COLO829 (cell line): Measurements from ENCODE around the gene UBE2O.

Source experiments
- DNase-seq: peaks from one replicate; pipeline ENCODE4 v3.0.0; 2012; ENCODE audit warnings: low spot score

UBE2O gene

DNA sequence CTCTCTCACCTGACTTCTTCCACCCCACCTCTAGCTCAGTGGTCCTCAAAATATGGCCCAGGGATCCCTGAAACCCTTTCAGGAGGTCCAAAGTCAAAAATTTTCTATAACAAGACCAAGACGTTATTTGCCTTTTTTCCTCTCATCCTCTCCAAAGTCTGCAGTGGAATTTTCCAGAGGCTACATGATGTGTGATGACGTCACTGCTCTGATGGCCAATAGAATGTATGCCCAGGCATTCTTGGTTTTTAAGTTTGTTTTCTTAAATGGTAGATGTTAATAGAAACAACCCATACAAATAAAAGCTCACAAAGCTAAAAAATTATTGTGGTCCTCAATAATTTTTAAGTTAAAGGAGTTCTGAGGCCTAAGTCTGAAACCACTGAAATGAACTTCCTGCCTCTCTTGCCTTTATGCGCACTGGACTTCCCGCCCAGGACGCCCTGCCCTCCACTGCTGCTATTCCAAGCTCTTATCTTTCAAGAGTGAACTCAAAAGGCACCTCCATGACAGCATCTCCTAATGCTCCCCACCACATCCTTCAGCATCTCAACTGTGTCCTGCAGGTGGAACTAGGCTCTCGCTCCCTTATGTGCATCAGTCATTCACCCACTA lies 13.5 kb downstream of the UBE2O start:
- no peak for DNase-seq

DNA sequence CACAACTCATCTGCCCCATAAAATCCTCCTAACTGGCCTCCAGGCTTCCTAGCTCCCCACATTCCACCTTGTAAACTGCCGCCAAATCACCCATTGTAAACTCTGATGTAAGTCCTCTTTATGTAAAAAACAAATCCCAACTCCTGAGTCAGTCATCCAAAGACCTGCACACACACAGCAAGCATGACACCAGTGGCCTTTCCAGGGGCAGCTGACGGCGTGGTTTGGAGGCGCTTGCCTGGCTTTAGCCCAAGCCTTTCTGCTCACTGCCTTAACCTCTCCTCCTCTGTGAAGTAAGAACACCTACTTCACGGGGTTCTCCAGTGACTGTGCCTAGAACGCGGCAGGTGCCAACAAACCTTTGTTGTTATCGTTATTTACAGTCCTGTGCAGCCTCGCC lies 14.0 kb downstream of the UBE2O start:
- DNase-seq = no peak

DNA sequence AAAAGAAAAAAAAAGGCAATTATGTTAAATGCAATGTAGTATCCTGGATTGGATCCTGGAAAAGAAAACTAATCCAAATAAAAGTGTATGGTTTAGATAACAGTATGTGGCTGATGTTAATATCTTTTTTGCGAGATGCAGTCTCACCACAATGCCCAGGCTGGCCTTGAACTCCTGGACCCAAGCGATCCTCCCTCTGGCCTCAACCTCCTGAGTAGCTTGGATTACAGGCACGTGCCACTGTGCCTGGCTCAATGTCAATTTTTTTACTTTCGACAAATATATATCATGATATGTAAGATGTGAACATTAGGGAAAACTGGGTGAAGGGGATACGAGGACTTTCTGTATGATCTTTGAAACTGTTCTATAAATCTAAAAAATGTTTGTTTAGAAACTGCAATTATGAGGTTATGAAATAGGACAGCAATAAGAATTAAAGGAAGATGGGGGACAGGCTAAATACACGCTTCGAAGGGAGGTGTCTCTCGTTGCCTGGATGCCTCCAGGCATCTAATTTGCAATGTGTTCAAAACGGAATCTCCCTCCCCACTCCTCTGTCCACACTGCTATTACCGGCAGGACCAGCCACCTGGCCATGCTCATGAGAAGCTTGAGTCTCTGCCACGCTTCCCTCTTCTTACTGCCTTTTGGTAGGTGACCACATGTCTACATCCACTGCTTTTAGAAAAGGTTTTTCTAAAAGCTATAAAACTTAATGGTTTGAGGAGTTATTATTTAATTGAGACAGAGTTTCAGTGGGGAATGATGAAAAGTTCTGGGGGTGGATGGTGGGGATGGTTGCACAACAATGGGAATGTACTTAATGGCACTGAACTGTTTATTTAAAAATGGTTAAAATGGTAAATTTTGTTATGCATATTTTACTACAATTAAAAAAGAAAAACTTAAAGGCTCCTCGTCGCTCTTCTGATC lies 15.2 kb downstream of the UBE2O start:
- no peak for DNase-seq

DNA sequence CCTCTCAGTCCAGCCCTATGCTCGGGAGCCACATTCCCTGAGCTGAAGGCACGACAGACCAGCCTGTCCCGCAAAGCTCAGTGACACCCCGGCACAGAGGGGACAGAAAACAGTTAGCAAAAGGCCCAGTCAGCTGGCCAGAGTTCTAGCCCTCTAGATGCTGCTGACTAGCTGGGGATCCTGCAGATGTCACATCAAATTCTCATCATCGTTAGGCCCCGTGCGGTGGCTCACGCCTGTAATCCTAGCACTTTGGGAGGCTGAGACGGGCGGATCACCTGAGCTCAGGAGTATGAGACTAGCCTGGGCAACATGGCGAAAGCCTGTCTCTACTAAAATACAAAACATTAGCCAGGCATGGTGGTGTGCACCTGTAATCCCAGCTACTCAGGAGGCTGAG lies 17.2 kb downstream of the UBE2O start:
- no peak for DNase-seq

DNA sequence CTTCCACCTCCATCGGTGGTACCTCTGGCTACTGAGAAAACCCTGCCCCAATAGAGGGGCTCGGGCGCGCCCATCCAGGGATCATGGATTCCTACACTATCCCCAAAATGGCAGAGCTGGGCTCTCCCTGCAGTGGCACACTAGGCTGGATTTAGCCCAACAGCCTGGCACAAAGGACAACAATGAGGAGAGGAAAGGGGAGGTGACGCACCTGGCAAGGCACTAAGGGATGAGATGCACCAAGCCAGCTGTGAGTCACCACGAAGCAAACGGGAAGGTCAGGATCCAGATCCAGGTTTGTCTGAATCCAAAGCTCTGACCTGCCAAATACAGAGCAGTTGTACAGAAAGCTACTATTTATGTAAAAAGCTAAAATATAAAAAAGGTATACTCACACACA lies 18.1 kb downstream of the UBE2O start:
- no peak for DNase-seq

DNA sequence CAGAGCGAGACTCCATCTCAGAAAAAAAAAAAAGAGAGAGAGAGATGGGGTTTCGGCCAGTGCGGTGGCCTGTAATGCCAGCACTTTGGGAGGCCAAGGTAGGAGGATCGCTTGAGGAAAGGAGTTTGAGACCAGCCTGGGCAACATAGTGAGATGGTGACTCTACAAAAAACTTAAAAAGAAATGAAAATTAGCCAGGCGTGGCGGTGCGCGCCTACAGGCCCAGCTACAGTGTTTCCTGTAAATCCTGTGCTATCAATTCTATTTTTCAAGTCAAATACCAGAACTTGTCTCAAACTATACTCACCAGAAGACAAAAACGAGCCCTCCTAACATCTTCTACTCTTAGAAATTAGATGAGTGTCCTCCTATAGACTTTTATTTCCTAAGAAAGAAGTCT lies 19.3 kb downstream of the UBE2O start:
- no peak for DNase-seq

DNA sequence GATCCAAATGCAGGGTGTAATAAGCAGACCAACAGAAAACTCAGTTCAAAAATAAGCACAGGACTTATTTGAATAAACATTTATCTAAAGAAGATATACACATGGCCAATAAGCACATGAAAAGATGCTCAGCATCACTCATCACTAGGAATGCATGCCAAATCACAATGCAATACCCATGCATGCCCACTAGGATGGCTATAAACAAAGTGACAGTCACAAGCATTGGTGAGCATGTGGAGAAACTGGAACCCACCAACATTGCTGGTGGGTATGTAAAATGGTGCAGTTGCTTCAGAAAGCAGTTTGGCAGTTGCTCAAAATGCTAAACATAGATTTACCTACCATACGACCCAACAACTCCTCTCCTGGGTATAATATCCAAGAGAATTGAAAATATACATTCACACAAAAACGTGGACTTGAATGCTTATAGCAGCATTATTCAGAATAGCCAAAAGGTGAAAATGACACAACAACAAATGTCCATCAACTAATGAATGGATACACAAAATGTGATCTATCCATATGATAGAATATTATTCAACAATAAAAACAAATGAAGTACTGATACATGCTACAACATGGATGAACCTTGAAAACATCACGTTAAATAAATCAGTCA lies 20.1 kb downstream of the UBE2O start:
- no peak for DNase-seq

DNA sequence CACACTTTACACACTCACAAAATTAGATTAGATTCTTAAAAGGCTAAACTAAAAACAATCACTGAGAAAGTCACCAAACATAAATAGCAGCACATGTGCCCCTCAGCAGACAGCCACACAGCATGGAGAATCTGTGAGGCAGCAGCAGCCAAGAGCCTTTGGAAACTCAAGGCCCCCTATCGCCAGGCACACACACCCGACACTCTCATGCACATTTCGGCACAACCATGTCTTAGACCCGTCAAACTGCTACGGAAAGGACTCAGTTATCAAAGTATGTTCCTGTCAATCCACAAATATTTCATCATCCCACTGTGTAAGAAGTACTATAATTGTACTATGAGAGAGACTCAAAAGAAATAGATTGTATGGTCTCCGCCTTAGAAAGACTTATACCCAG lies 20.9 kb downstream of the UBE2O start:
- no peak for DNase-seq

DNA sequence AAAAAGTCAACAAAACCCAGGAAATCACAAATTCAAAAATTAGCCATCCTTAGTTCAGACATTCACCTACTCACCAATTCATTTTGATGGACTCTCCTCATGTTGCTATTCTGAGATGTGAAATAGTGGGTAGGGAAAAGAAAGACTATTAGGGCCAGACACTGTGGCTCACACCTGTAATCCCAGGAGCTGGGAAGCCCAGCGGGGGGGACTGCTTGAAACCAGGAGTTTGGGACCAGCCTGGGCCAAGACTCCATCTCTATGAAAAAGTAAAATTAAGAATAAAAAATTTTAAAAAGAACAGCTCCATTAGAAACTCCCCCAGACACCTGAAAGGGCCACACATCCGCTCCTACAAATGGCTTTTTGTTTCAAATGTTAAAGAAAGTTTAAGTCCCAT lies 21.4 kb downstream of the UBE2O start:
- DNase-seq = no peak

DNA sequence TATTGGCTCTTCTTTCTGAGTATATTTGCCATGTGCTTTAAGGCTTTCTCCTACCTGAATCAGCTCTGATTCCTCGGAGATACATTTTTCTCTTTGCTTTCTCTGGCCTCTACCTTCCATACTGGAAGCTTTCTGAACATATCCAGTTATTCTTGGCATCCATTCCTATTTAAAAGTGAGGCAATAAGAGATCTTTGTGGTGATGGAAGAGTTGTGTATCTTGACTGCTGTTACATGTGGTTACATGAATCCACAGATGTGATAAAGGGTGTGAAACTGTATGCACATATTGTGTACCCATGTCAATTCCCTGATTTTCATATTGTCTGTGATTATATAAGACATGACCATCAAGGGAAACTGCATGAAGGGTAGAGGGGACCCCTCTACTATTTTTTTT lies 24.4 kb downstream of the UBE2O start:
- DNase-seq = no peak

DNA sequence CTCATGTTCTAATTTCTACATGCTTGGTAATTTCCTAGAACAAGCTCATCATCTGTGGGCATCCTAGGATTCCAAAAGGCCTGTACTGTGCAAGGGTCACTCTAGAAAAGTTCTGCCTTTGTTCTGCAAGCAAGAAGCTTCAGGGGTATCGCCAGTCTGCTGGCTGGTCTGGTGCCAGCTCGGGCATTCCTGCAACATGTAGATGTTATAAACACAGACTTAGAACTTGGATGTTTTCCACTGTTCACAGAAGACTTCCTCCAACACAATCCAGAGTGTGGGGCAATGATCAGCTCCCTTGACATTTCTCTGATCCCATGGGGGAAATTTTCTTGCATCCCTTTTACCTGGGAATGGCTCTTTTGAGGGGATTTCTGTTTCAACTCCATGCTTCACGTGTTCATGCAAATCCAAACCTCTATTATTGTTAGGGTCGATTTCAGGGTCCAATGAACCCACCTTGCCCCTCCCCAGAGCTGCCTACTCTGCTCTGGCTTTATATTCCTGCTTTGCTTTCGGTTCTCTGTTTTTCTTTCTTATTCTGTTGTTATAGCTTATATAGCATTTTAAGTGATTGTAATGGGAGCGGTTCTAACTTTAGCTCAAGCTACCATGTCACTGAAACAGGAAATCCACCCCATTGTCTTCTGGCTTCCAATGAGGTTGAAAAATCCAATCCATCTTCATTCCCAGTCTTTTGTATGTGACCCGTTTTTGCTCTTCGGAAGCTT lies 25.3 kb downstream of the UBE2O start:
- DNase-seq = peak; percentile 32

DNA sequence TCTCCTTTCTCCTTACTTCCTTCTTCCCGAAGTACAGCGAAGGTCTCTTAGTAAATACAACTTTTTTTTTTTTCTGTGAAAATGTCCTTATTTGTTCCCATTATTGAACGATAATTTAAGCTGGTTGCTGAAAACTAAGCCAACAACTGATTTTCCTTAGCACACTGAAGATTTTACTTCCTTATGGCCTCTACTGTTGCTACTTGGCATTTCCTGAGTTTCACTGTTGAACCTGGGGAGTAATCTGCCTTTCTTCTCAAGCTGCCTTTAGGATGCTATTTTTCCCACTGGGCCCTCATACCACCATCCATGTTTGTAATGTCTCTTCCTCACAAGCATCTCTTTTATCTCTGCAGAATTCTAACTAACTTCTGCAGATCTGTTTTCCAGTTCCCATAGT lies 26.1 kb downstream of the UBE2O start:
- DNase-seq = no peak

DNA sequence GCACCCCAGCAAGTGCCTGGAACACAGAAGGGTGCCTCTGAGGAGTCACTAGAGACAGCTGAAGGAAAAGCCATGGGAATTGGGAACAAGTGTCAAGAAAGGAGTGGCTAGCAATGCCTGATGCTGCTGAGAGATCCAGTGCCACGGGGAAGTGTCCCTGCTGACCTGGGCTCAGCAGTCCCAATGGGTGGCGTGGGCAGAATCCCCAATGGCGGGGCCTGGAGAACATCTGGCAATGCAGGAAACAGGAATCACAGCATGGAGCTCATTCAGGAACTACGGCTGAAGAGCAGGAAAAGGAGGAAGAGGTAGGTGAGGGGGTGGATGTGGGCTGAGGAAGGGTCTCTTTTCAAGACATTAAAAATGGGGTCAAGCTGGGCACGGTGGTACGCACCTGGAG lies 30.1 kb downstream of the UBE2O start:
- no peak for DNase-seq

DNA sequence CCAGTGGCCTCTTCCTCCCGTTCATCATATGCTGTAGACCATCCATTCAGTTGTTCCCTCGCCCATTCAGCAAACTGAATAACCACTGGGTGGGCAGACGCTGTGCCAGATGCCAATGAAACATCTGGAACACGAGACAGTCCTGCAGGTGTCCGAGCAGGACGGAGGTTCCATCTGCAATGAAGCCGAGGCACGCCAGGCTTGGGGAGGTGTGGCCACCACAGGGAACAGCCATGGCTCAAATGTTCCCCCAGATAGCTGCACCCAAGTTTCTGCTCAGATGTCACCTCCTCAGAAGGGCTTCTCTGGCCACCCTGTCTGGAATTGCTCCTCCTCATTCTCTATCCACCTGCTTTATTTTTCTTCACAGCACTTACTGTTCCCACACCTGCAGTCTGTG lies 30.5 kb downstream of the UBE2O start:
- no peak for DNase-seq

DNA sequence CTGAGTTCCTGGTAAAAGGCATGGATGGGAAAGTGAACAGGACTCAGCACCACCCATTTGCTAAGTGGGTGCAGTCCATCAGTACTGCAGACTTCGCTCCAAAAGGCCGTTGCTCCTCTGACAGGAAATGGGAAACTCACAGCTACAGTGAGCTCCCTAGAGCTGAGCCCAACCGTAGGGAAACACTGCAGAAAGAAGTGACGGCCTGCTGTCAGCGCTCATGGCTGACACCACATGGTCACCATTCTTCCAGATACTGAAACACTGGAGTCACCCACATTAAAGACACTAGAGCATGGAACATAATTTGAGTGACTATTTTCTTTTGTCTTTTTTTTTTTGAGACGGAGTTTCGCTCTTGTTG lies 31.9 kb downstream of the UBE2O start:
- no peak for DNase-seq

DNA sequence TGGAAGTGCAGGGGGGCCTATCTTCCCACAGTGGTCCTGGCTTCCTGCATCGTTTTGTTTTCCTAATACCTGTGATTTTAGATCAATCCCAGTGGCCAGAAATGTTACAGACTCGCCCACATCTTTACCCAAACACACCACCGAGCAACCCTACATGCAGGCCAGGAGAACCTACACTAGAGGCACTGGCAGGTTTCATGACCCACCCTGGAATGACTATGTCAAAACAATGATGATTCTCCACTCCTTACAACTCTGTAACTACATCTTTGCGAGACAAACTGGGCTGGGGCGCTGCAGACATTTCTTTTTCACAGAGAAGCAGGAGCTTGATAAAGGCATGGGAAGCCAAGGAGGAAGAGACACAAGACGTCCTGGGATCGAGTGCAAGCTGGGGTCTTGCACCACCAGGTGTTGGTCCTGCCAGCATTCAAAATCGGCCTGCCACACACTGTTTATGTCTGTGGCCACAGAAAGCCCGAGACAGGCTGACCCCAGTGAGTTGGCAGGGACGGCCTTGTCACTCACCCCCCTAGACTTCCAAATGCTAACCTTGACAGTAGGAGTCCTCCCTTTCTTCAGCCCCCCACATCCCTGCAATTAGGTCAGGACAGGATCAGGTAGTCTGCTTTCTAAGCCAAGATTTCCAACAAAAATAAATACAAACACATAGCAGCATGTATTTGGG lies 32.5 kb downstream of the UBE2O start:
- no peak for DNase-seq

DNA sequence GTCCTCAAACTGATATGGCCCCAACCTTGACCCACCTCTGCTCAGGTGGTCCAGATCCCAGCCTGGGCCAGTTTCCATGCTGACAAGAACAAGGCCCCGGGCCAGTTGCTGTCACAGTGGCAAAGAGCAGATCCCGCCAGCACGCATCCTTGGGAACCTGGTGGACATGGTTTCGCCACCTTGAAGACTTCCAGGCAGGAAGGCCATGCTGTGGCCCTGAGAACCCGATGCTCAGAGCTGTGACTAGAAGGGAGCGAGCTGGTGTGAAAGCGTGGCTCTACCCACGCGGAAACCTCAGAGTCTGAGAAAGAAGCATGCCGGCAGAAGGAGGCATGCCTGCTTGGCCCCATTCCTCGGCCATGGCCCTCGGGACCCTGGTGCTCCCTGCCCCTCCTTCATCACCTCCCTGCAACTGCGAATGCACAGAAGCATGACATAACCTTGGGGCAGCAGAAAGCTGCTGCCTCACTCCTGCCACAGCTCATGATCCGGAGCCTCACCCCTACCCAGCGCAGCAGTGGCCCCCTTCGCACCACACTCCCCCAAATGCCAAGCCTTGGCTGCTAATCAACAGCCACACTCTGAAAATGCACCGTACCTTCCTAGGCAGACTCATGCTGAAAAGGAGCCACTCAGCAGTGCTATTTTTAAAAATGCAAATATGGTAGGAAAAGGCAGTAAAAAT lies 33.2 kb downstream of the UBE2O start:
- DNase-seq = no peak

DNA sequence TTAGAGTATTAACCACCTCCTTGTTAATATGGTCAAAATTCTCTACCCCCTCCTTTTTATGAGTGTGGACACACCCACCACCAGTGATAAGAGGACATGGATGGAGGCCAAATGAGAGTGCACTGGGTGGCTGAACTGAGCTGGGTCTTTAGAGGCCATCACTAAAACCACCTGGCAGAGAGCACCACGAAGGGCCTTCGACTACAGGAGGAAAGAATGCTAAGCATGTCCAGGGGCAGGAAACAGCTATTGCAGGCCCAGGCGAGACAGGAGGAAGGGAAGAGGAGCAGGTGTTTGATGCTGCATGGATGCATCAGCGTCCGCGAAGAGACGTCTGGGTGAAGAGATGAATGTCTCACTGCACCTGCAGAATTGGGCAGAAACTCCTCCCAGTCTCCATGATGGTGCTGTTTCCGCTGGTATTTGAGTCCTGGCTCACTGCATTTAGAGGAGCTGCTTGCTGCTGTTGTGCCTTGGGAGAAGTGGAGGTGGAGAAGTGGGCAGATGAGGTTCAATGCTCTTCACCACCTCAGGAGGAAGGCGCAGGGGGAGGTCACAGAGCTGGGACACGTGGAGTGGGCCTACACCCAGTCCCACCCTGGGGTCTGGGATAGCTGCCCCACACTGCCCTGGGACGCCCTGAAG lies 35.3 kb downstream of the UBE2O start:
- DNase-seq = no peak

DNA sequence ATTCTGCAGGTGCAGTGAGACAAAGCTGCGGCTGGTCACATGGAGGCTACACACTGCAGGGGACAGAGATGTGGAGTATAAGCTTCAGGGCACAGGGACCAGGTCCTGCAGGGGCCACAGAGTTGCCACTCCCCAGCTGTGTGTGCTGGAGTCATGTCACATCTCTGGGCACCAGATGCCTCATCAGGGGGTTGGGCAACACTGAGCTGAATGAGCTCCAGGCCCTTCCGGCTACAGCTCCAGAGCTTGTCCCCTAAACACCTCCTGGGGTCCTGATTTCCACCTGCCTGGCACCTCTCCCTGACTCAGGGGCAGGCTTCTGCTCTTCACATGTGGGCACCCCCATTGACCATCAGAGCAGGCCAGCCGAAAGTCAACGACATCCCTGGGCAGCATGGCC lies 36.1 kb downstream of the UBE2O start:
- no peak for DNase-seq

DNA sequence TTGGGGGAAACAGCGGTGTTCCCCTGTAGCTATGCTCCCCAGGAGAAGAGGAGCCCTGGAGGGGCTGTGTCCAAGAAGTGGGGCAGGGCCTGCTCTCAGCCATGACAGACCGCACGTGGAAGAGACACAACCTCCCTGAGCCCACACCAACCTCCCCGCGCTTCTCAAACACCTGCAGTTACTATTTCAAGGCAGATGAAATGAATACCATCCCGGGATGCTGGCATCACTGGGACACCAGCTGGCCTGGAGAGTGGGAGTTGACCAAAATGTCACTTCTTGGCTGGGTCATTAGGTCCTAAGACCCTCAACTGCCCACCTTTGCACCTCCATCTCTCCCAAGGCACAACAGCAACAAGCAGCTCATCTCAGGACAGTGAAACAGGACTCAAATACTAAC lies 36.5 kb downstream of the UBE2O start:
- no peak for DNase-seq

DNA sequence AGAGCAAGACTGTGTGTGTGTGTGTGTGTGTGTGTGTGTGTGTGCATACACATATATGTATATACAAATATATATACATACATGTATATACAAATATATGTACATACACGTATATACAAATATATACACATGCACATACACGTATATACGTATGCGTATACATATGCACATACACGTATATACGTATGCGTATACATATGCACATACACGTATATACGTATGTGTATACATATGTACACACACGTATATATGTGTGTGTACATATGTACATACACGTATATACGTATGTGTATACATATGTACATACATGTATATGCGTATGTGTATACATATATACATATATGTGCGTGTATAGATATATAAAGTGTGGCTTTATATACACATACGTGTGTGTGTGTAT lies 37.2 kb downstream of the UBE2O start:
- DNase-seq = no peak
